DOHH2 (cell line): ENCODE results near the gene NDUFA13.

ENCODE experiments used
- CTCF ChIP-seq: fragments of 200-600 bp; sonication (generic); IDR thresholded peaks from one replicate; pipeline ENCODE4 v1.5.1; 2014; ENCODE audit warnings: antibody characterized with exemption, mild to moderate bottlenecking, low read depth, low read length; ENCODE audit not compliant: poor library complexity, severe bottlenecking
- EZH2phosphoT487 ChIP-seq: fragments of 200-600 bp; sonication (generic); IDR thresholded peaks from 2 replicates; pipeline ENCODE4 v1.6.1; 2017; ENCODE audit warnings: borderline replicate concordance, mild to moderate bottlenecking, antibody characterized with exemption, low read length, moderate library complexity, mixed read lengths

GRCh38 chr19:19498255-19498991, 17.6 kb upstream of the NDUFA13 start:
- TF ChIP-seq CTCF: no peak
- no peak for TF ChIP-seq EZH2phosphoT487
